ENCODE results near the gene FBXO24. TPM values are rescaled to one million over a fixed set of nuclear protein-coding genes. Genes with fewer than 3 reads are reported as not detected.
"Not testable (repeated sequence)": the region's sequence is repeated elsewhere in the genome, so short reads cannot be mapped to it uniquely, and the experiment has no call there.

The FBXO24 gene
- total RNA-seq, 4 donors from 2014 or later: 0.47 to 2.4 (median 0.57) TPM

DNA sequence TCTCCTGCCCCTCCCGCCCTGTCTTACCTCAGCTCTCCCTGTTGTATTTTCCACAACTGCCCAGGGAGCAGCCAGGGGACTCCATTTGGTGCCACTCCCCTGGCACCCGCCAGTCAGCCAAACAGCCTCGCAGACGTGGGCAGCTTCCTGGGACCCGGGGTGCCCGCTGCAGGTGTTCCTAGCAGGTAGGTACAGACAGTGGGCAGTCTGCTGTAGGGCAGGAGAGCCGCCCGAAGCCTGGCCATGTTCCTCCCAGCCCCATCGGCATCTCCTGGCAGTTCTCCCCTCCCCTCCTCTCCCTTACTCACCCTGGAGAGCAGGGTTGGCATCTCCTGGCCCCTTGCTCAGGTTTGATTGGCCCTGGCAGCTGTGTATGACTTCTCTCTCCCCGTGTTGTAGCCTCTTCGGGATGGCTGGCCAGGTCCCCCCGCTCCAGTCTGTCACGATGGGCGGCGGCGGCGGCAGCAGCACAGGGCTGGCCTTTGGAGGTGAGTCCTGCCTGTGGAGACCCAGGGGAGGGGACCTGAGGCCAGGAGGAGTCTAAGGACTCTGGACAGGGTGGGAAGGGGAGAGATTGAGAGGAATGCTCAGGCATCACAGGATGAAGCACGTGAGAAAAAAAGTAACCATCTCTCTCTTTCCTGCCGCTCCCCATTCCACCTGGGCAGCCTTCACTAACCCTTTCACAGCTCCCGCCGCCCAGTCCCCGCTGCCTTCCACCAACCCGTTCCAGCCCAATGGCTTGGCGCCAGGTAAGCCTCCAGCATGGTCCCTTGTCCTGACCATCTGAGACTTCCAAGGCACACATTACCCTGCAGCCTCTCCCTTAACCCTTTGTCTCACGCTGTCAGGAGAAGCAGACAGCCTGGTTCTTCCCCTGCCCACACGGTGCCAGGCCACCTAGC is 23.7 kb upstream of the FBXO24 start:
- Histone ChIP-seq H3K36me3 (peaks cover 20% of the 10 kb centered on the region), H3K27me3 (no peaks in the 10 kb centered on the region), H3K4me3 (no peak overlapping the region), H3K4me1 (no peaks in the 10 kb centered on the region), H3K27ac (no peak overlapping the region), H3K9me3 (no peaks in the 10 kb centered on the region)
- TF ChIP-seq POLR2AphosphoS5 (IDR thresholded peaks at IDR 0.05) (no peak), POLR2A (IDR thresholded peaks at IDR 0.05) (no peak)
- WGBS: 87% methylated on average over 18 of the region's 26 CpGs
- DNase-seq (ENCODE audit: low spot score in 2 of 2): no peak

- 88% methylated on average over 8 of the region's 8 CpGs for WGBS
- Histone ChIP-seq H3K36me3 (peaks cover 20% of the 10 kb centered on the region), H3K27ac (no peak overlapping the region), H3K9me3 (no peaks in the 10 kb centered on the region), H3K27me3 (no peaks in the 10 kb centered on the region), H3K4me1 (no peaks in the 10 kb centered on the region), H3K4me3 (no peak overlapping the region)
- no peak for TF ChIP-seq POLR2A (IDR thresholded peaks at IDR 0.05)
- no peak for TF ChIP-seq EP300 (IDR thresholded peaks at IDR 0.05)
- no peak for TF ChIP-seq POLR2AphosphoS5 (IDR thresholded peaks at IDR 0.05)
- TF ChIP-seq, protein P1, sequence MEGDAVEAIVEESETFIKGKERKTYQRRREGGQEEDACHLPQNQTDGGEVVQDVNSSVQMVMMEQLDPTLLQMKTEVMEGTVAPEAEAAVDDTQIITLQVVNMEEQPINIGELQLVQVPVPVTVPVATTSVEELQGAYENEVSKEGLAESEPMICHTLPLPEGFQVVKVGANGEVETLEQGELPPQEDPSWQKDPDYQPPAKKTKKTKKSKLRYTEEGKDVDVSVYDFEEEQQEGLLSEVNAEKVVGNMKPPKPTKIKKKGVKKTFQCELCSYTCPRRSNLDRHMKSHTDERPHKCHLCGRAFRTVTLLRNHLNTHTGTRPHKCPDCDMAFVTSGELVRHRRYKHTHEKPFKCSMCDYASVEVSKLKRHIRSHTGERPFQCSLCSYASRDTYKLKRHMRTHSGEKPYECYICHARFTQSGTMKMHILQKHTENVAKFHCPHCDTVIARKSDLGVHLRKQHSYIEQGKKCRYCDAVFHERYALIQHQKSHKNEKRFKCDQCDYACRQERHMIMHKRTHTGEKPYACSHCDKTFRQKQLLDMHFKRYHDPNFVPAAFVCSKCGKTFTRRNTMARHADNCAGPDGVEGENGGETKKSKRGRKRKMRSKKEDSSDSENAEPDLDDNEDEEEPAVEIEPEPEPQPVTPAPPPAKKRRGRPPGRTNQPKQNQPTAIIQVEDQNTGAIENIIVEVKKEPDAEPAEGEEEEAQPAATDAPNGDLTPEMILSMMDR (IDR thresholded peaks at IDR 0.05): no peak
- DNase-seq (ENCODE audit: low spot score in 2 of 2): no peak
Observed at GRCh38 chr7:100563100-100563564, 23.0 kb upstream of the FBXO24 start.

DNA sequence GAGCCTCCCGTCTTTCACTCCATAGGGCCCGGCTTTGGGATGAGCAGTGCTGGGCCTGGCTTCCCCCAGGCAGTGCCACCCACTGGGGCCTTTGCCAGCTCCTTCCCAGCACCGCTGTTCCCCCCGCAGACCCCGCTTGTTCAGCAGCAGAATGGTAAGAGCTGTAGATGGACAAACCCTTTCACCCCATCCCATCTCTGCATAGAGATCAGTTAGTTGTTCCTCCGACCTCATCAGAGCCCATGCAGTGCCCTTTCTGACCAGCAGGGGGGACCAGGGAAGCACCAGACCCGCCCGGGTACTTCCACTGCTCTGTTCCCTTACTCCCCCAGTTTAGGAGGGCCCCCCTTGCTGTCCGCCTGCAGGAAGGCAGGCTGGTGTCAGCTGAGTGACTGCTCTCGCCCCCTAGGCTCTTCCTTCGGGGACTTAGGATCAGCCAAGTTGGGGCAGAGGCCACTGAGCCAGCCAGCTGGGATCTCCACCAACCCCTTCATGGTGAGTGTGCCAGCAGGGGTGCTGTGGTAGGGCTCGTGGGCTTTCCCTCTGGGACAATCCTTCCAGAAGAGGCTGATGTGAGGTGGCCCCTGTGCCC is 22.2 kb upstream of the FBXO24 start:
- TF ChIP-seq POLR2AphosphoS5 (IDR thresholded peaks at IDR 0.05) (no peak), EP300 (IDR thresholded peaks at IDR 0.05) (no peak)
- TF ChIP-seq, protein P1 (IDR thresholded peaks at IDR 0.05): peak; percentile 91 to 99
- WGBS: 40% methylated on average over 8 of the region's 12 CpGs
- H3K4me1 ChIP-seq: no peaks in the 10 kb centered on the region
- H3K4me3 ChIP-seq: no peak overlapping the region
- H3K27me3 ChIP-seq: no peaks in the 10 kb centered on the region
- H3K36me3 ChIP-seq: peaks cover 20% of the 10 kb centered on the region
- H3K27ac ChIP-seq: no peak overlapping the region
- DNase-seq (ENCODE audit: low spot score in 2 of 2): peak; percentile 90
- H3K9me3 ChIP-seq: no peaks in the 10 kb centered on the region

GRCh38 chr7:100564405-100564804 is 21.7 kb upstream of the FBXO24 start:
- H3K9me3 ChIP-seq; H3K4me1 ChIP-seq; DNase-seq (ENCODE audit: low spot score in 2 of 2); H3K27me3 ChIP-seq; H3K4me3 ChIP-seq; H3K27ac ChIP-seq: not testable (repeated sequence)
- WGBS: 85% methylated on average over 6 of the region's 6 CpGs
- peaks cover 20% of the 10 kb centered on the region for H3K36me3 ChIP-seq

DNA sequence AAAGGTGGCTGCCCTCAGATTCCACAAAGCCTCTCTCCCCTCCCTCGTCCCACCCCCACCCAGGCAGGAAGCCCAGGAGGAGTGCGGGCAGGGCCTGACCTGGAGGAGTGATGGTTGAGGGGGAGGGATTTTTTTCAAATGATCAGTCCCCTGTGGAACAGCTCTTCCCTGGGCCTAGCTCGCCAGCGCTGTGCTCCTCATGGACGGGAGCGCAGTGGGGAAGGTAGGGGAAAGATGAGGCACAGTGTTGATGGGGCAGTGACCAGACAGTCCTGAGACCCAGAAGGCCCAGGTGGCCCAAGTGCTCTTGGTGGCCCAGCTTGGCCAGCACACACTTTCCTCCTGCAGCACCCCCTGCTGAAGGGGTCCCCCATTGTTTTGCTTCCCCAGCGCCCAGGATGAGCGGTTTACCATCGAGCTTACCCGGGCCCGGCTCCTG is 21.0 kb upstream of the FBXO24 start:
- Histone ChIP-seq H3K9me3 (no peaks in the 10 kb centered on the region), H3K27ac (no peak overlapping the region), H3K27me3 (no peaks in the 10 kb centered on the region), H3K4me1 (peaks cover 12% of the 10 kb centered on the region), H3K36me3 (peaks cover 20% of the 10 kb centered on the region), H3K4me3 (no peak overlapping the region)
- TF ChIP-seq POLR2A (IDR thresholded peaks at IDR 0.05) (no peak), POLR2AphosphoS5 (IDR thresholded peaks at IDR 0.05) (no peak), EP300 (IDR thresholded peaks at IDR 0.05) (no peak)
- TF ChIP-seq, protein P1 (IDR thresholded peaks at IDR 0.05): no peak
- no peak for DNase-seq (ENCODE audit: low spot score in 2 of 2)
- 95% methylated on average over 11 of the region's 11 CpGs for whole genome bisulfite sequencing

GRCh38 chr7:100566018-100566531 is 20.1 kb upstream of the FBXO24 start:
- Histone ChIP-seq H3K36me3 (peaks cover 20% of the 10 kb centered on the region), H3K27ac (no peak overlapping the region), H3K4me1 (peaks cover 16% of the 10 kb centered on the region), H3K9me3 (no peaks in the 10 kb centered on the region), H3K27me3 (no peaks in the 10 kb centered on the region), H3K4me3 (no peak overlapping the region)
- no peak for DNase-seq (ENCODE audit: low spot score in 2 of 2)
- TF ChIP-seq, protein P1 (IDR thresholded peaks at IDR 0.05): no peak
- TF ChIP-seq POLR2AphosphoS5 (IDR thresholded peaks at IDR 0.05) (no peak), POLR2A (IDR thresholded peaks at IDR 0.05) (no peak), EP300 (IDR thresholded peaks at IDR 0.05) (no peak)
- WGBS: 94% methylated on average over 6 of the region's 6 CpGs

Measured in suprapubic skin (tissue), 4 donors.